Fibroblast of gingiva (primary cell): ENCODE measurements around the gene GADD45A.

Source experiments
- DNase-seq: peaks from one replicate; pipeline ENCODE4 v3.0.0-alpha.2; 2011; ENCODE audit warnings: low read depth

The GADD45A gene

GRCh38 chr1:67689267-67690017 is 4.4 kb downstream of the GADD45A start:
- DNase-seq, result no peak

GRCh38 chr1:67690018-67690363 is 5.0 kb downstream of the GADD45A start:
- DNase-seq, result no peak

- no peak for DNase-seq
These were observed 5.4 kb downstream of the GADD45A start for GRCh38 chr1:67690411-67690810.

- DNase-seq, result no peak
These were observed 6.7 kb downstream of the GADD45A start for GRCh38 chr1:67691712-67692111.

- no peak for DNase-seq
These were observed 11.0 kb downstream of the GADD45A start for GRCh38 chr1:67695963-67696362.

- no peak for DNase-seq
These were observed 11.7 kb downstream of the GADD45A start for GRCh38 chr1:67696708-67697107.

GRCh38 chr1:67700220-67700619 is 15.2 kb downstream of the GADD45A start:
- no peak for DNase-seq

- no peak for DNase-seq
These were observed 15.8 kb downstream of the GADD45A start for GRCh38 chr1:67700692-67701410.

- no peak for DNase-seq
These were observed 16.9 kb downstream of the GADD45A start for GRCh38 chr1:67701876-67702275.

- DNase-seq, result no peak
These were observed 19.4 kb downstream of the GADD45A start for GRCh38 chr1:67704351-67704750.

GRCh38 chr1:67705735-67706453 is 20.9 kb downstream of the GADD45A start:
- DNase-seq, result no peak

GRCh38 chr1:67708606-67709005 is 23.6 kb downstream of the GADD45A start:
- DNase-seq, result no peak

GRCh38 chr1:67710417-67710816 is 25.4 kb downstream of the GADD45A start:
- peak; percentile 38 for DNase-seq

- no peak for DNase-seq
These were observed 26.3 kb downstream of the GADD45A start for GRCh38 chr1:67711158-67711854.

GRCh38 chr1:67711855-67712212 is 26.8 kb downstream of the GADD45A start:
- no peak for DNase-seq

GRCh38 chr1:67713057-67713846 is 28.3 kb downstream of the GADD45A start:
- DNase-seq, result peak; percentile 65

- no peak for DNase-seq
These were observed 30.8 kb downstream of the GADD45A start for GRCh38 chr1:67715819-67716218.

- peak; percentile 76 for DNase-seq
These were observed 31.8 kb downstream of the GADD45A start for GRCh38 chr1:67716800-67717199.

GRCh38 chr1:67717876-67718275 is 32.9 kb downstream of the GADD45A start:
- no peak for DNase-seq

GRCh38 chr1:67719329-67720196 is 34.6 kb downstream of the GADD45A start:
- no peak for DNase-seq

GRCh38 chr1:67721112-67721511 is 36.1 kb downstream of the GADD45A start:
- no peak for DNase-seq
